ENCODE data around the gene C16orf96. TPM values are rescaled to one million over a fixed set of nuclear protein-coding genes. Genes with fewer than 3 reads are reported as not detected.

C16orf96 gene
- total and polyA plus RNA-seq, 2 donors (not counting 1 experiment from before 2014, with no cell fraction given) = 0.31 to 0.79 TPM

- H4K20me1 ChIP-seq (ENCODE audit: control insufficient read depth, insufficient read depth, low read length, poor library complexity, severe bottlenecking) = no peaks in the 10 kb centered on the region
- 97% methylated on average over 8 of the region's 8 CpGs for WGBS (ENCODE audit: insufficient coverage)
- CTCF ChIA-PET = interaction anchor here (0.8 kb wide), 1 partner anchor 154 kb away, joined by 3 read pairs; no protein-coding TSS in a partner anchor
- DNase-seq (no peak), ATAC-seq (ENCODE audit: low read depth) (no peak)
- peaks cover 0 to 5% (median 0%) of the 10 kb centered on the region in 3 donors for H3K9me3 ChIP-seq (ENCODE audit: control extremely low read depth in 1 of 3, control insufficient read depth in 2 of 3, insufficient read depth in 1 of 3, low read length in 2 of 3)
- H3K79me2 ChIP-seq (ENCODE audit: control insufficient read depth, insufficient read depth, low read length) = no peaks in the 10 kb centered on the region
- H3K9ac ChIP-seq (ENCODE audit: low read length) = no peak overlapping the region
- no peak overlapping the region for H3K4me2 ChIP-seq (replicated peaks; ENCODE audit: low read depth, low read length, poor library complexity, severe bottlenecking)
- no peak overlapping the region for H2AFZ ChIP-seq (ENCODE audit: insufficient read depth, low read depth, low read length, poor library complexity, severe bottlenecking)
- no peak overlapping the region for H3K27ac ChIP-seq (ENCODE audit: low read length in 2 of 2)
- no peak overlapping the region for H3K4me3 Mint-ChIP-seq
- POLR2A ChIA-PET = no interaction called here
- H3K4me1 Mint-ChIP-seq = no peaks in the 10 kb centered on the region
- peaks cover 4% of the 10 kb centered on the region for H3K27me3 Mint-ChIP-seq
- H3K4me1 ChIP-seq (ENCODE audit: control insufficient read depth in 2 of 2, insufficient read depth in 2 of 2, low read length in 2 of 2) = no peaks in the 10 kb centered on the region
- H3K27me3 ChIP-seq (replicated peaks in 1 of 4; ENCODE audit: control extremely low read depth in 1 of 4, control insufficient read depth in 3 of 4, insufficient read depth in 4 of 4, low read length in 3 of 4) = peaks cover 0 to 8% (median 0%) of the 10 kb centered on the region in 4 experiments
- no peaks in the 10 kb centered on the region for H3K9me3 Mint-ChIP-seq (ENCODE audit: insufficient read depth)
- no peak overlapping the region for H3K27ac Mint-ChIP-seq
- no peak overlapping the region for H3K4me3 ChIP-seq (ENCODE audit: control extremely low read depth in 1 of 5, extremely low read depth in 1 of 5, insufficient read depth in 1 of 5, low read depth in 2 of 5, low read length in 4 of 5)
- no peak for TF ChIP-seq CTCF (IDR thresholded peaks at IDR 0.05)
- no peak for TF ChIP-seq EZH2 (IDR thresholded peaks at IDR 0.05; ENCODE audit: borderline replicate concordance, insufficient read depth, low read depth, low read length, poor library complexity, severe bottlenecking)
- intact Hi-C loops (cut with micrococcal nuclease) = no loop called here
- H3K36me3 ChIP-seq (replicated peaks in 1 of 2; ENCODE audit: control extremely low read depth in 1 of 2, control insufficient read depth in 1 of 2, extremely low read depth in 1 of 2, insufficient read depth in 2 of 2, low read length in 1 of 2) = no peaks in the 10 kb centered on the region
Measured at GRCh38 chr16:4599545-4599944, 43.4 kb downstream of the C16orf96 start.

DNA sequence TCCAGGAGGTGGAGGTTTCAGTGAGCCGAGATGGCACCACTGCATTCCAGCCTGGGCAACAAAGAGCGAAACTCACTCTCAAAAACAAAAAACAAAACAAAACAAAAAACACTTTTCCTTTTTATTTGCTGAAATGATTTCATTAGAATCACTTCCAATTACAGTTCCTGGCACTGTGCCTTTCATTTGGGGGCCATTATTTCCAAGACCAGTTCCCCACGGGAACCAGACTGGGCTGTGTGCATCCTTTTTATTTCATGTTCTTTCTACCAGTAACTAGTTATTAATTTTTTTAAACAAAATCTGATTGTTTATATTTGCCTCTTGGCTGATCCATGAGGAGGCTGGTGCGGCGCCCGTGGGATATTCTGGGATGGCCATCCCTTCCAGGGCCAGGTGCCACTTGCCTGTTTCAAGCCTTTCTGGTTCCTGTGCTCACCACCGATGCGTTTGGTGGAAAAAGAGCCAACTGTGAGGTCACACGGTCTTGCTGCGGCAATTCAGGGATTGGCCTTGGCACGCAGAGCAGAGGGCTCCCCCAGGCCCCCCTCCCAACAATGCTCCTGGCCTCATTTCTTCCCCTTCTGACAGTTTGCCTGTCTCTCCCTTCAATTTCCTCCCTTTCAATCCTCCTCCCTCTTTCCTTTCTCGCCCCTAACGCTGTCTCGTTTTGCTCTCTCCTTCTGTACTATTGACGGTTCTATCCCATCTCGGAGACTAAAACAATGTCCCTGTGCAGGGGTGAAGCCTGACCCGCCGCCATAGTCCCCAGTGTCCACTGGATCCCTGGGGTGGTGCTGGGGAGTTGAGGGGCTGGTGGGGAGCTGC is 45.1 kb downstream of the C16orf96 start:
- ChIA-PET CTCF (no interaction called here), POLR2A (no interaction called here)
- TF ChIP-seq EZH2 (IDR thresholded peaks at IDR 0.05; ENCODE audit: borderline replicate concordance, insufficient read depth, low read depth, low read length, poor library complexity, severe bottlenecking) = no peak
- no peak for TF ChIP-seq CTCF (IDR thresholded peaks at IDR 0.05)
- no peaks in the 10 kb centered on the region for H4K20me1 ChIP-seq (ENCODE audit: control insufficient read depth, insufficient read depth, low read length, poor library complexity, severe bottlenecking)
- no peak overlapping the region for H3K27ac ChIP-seq (ENCODE audit: low read length in 2 of 2)
- H3K9ac ChIP-seq (ENCODE audit: low read length) = no peak overlapping the region
- no peaks in the 10 kb centered on the region for H3K36me3 ChIP-seq (replicated peaks in 1 of 2; ENCODE audit: control extremely low read depth in 1 of 2, control insufficient read depth in 1 of 2, extremely low read depth in 1 of 2, insufficient read depth in 2 of 2, low read length in 1 of 2)
- H3K9me3 ChIP-seq (ENCODE audit: control extremely low read depth in 1 of 3, control insufficient read depth in 2 of 3, insufficient read depth in 1 of 3, low read length in 2 of 3) = no peaks in the 10 kb centered on the region
- intact Hi-C loops (cut with micrococcal nuclease) = no loop called here
- no peaks in the 10 kb centered on the region for H3K27me3 Mint-ChIP-seq
- no peaks in the 10 kb centered on the region for H3K9me3 Mint-ChIP-seq (ENCODE audit: insufficient read depth)
- H3K4me3 ChIP-seq (ENCODE audit: control extremely low read depth in 1 of 5, extremely low read depth in 1 of 5, insufficient read depth in 1 of 5, low read depth in 2 of 5, low read length in 4 of 5) = no peak overlapping the region
- no peaks in the 10 kb centered on the region for H3K4me1 ChIP-seq (ENCODE audit: control insufficient read depth in 2 of 2, insufficient read depth in 2 of 2, low read length in 2 of 2)
- 46% methylated on average over 13 of the region's 18 CpGs for WGBS (ENCODE audit: insufficient coverage)
- no peak for DNase-seq
- no peak for ATAC-seq (ENCODE audit: low read depth)
- H3K79me2 ChIP-seq (ENCODE audit: control insufficient read depth, insufficient read depth, low read length) = no peaks in the 10 kb centered on the region
- H3K27me3 ChIP-seq (replicated peaks in 1 of 4; ENCODE audit: control extremely low read depth in 1 of 4, control insufficient read depth in 3 of 4, insufficient read depth in 4 of 4, low read length in 3 of 4) = peaks cover 0 to 8% (median 0%) of the 10 kb centered on the region in 4 experiments
- H3K27ac Mint-ChIP-seq = no peak overlapping the region
- H2AFZ ChIP-seq (ENCODE audit: insufficient read depth, low read depth, low read length, poor library complexity, severe bottlenecking) = no peak overlapping the region
- no peaks in the 10 kb centered on the region for H3K4me1 Mint-ChIP-seq
- H3K4me3 Mint-ChIP-seq = no peak overlapping the region
- H3K4me2 ChIP-seq (replicated peaks; ENCODE audit: low read depth, low read length, poor library complexity, severe bottlenecking) = no peak overlapping the region
